Measurements from ENCODE around the gene PPP1R3D. TPM values are rescaled to one million over a fixed set of nuclear protein-coding genes. Genes with fewer than 3 reads are reported as not detected.
"Not testable (repeated sequence)": the region's sequence is repeated elsewhere in the genome, so short reads cannot be mapped to it uniquely, and the experiment has no call there.

Gene PPP1R3D
- total RNA-seq, 1 donor from 2014 or later = 5.2 TPM

GRCh38 chr20:59958123-59958522, 18.0 kb upstream of the PPP1R3D start, which contains the start of gene CDH26:
TSS of gene CDH26 (plus strand) at chr20:59958423. CDS start at chr20:59958727, 304 bp downstream.
- DNase-seq (ENCODE audit: low spot score, unreplicated experiment) = no peak
- Mint-ChIP-seq H3K9me3 (ENCODE audit: low read depth) (no peaks in the 10 kb centered on the region), H3K27ac (peak within 1 kb of the TSS; percentile 90), H3K27me3 (peaks cover 30% of the 10 kb centered on the region), H3K36me3 (ENCODE audit: insufficient read depth) (no peaks in the 10 kb centered on the region), H3K4me3 (ENCODE audit: low read depth) (peak within 1 kb of the TSS; percentile 77), H3K4me1 (ENCODE audit: low read depth) (peaks cover 46% of the 10 kb centered on the region)
- TF ChIP-seq CTCF (IDR thresholded peaks at IDR 0.05; ENCODE audit: unreplicated experiment) = no peak

GRCh38 chr20:59957568-59957967, 17.5 kb upstream of the PPP1R3D start:
- not testable (repeated sequence) for H3K9me3 Mint-ChIP-seq (ENCODE audit: low read depth); H3K36me3 Mint-ChIP-seq (ENCODE audit: insufficient read depth); DNase-seq (ENCODE audit: low spot score, unreplicated experiment)
- peaks cover 46% of the 10 kb centered on the region for H3K4me1 Mint-ChIP-seq (ENCODE audit: low read depth)
- peaks cover 29% of the 10 kb centered on the region for H3K27me3 Mint-ChIP-seq
- peak overlapping the region; percentile 77 for H3K4me3 Mint-ChIP-seq (ENCODE audit: low read depth)
- peak overlapping the region; percentile 90 for H3K27ac Mint-ChIP-seq

GRCh38 chr20:59955131-59955796, 15.2 kb upstream of the PPP1R3D start:
- no peak overlapping the region for H3K27ac Mint-ChIP-seq
- DNase-seq (ENCODE audit: low spot score, unreplicated experiment) = no peak
- no peaks in the 10 kb centered on the region for H3K36me3 Mint-ChIP-seq (ENCODE audit: insufficient read depth)
- no peak overlapping the region for H3K4me3 Mint-ChIP-seq (ENCODE audit: low read depth)
- H3K4me1 Mint-ChIP-seq (ENCODE audit: low read depth) = peaks cover 38% of the 10 kb centered on the region
- peak; percentile 31 for TF ChIP-seq CTCF (IDR thresholded peaks at IDR 0.05; ENCODE audit: unreplicated experiment)
- H3K9me3 Mint-ChIP-seq (ENCODE audit: low read depth) = no peaks in the 10 kb centered on the region
- peaks cover 29% of the 10 kb centered on the region for H3K27me3 Mint-ChIP-seq

GRCh38 chr20:59954718-59955117, 14.6 kb upstream of the PPP1R3D start:
- peaks cover 39% of the 10 kb centered on the region for H3K4me1 Mint-ChIP-seq (ENCODE audit: low read depth)
- H3K27ac Mint-ChIP-seq = no peak overlapping the region
- H3K9me3 Mint-ChIP-seq (ENCODE audit: low read depth) = no peaks in the 10 kb centered on the region
- no peak for DNase-seq (ENCODE audit: low spot score, unreplicated experiment)
- no peak for TF ChIP-seq CTCF (IDR thresholded peaks at IDR 0.05; ENCODE audit: unreplicated experiment)
- no peaks in the 10 kb centered on the region for H3K36me3 Mint-ChIP-seq (ENCODE audit: insufficient read depth)
- no peak overlapping the region for H3K4me3 Mint-ChIP-seq (ENCODE audit: low read depth)
- H3K27me3 Mint-ChIP-seq = peaks cover 27% of the 10 kb centered on the region

GRCh38 chr20:59949911-59950310, 9.8 kb upstream of the PPP1R3D start:
- Mint-ChIP-seq H3K4me1 (ENCODE audit: low read depth) (peaks cover 28% of the 10 kb centered on the region), H3K27me3 (peaks cover 25% of the 10 kb centered on the region), H3K27ac (peak overlapping the region; percentile 52), H3K4me3 (ENCODE audit: low read depth) (no peak overlapping the region), H3K9me3 (ENCODE audit: low read depth) (no peaks in the 10 kb centered on the region), H3K36me3 (ENCODE audit: insufficient read depth) (peaks cover 2% of the 10 kb centered on the region)
- TF ChIP-seq CTCF (IDR thresholded peaks at IDR 0.05; ENCODE audit: unreplicated experiment) = no peak
- no peak for DNase-seq (ENCODE audit: low spot score, unreplicated experiment)
